GM12875 (cell line): ENCODE results near the gene ZNF337.
"Not testable (repeated sequence)": the region's sequence is repeated elsewhere in the genome, so short reads cannot be mapped to it uniquely, and the experiment has no call there.

Experiments used
- H3K4me3 ChIP-seq: one replicate; pipeline ENCODE4 v1.5.1; 2011; ENCODE audit warnings: low read depth, low read length, control low read depth
- TF ChIP-seq, protein P1 (sequence below): IDR thresholded peaks from 2 replicates; pipeline ENCODE4 v1.5.1; 2011; ENCODE audit warnings: low read depth, mild to moderate bottlenecking, control low read depth, inconsistent platforms, low read length, moderate library complexity, borderline replicate concordance; ENCODE audit not compliant: insufficient read depth

ZNF337 gene

DNA sequence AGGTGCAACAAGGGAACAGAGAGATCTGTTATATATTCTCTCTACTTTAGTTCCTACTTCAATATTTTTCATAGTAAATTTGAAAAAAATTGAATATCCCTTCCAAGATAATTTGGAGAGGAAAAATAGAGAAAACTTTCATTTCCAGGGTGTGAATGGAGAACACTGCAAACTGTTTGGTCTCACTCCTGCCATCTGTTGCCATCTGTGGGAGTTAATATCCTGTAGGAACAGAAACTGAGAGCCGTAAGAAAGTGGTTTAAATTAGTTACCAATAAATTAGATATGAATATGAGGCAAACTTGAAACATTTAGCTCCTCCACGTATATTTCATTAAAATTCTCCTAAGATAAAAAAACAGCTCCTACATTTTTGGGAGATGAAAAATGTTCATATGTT, 4.2 kb downstream of the ZNF337 start:
- TF ChIP-seq, protein P1, sequence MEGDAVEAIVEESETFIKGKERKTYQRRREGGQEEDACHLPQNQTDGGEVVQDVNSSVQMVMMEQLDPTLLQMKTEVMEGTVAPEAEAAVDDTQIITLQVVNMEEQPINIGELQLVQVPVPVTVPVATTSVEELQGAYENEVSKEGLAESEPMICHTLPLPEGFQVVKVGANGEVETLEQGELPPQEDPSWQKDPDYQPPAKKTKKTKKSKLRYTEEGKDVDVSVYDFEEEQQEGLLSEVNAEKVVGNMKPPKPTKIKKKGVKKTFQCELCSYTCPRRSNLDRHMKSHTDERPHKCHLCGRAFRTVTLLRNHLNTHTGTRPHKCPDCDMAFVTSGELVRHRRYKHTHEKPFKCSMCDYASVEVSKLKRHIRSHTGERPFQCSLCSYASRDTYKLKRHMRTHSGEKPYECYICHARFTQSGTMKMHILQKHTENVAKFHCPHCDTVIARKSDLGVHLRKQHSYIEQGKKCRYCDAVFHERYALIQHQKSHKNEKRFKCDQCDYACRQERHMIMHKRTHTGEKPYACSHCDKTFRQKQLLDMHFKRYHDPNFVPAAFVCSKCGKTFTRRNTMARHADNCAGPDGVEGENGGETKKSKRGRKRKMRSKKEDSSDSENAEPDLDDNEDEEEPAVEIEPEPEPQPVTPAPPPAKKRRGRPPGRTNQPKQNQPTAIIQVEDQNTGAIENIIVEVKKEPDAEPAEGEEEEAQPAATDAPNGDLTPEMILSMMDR, result no peak
- H3K4me3 ChIP-seq, result no peak overlapping the region

DNA sequence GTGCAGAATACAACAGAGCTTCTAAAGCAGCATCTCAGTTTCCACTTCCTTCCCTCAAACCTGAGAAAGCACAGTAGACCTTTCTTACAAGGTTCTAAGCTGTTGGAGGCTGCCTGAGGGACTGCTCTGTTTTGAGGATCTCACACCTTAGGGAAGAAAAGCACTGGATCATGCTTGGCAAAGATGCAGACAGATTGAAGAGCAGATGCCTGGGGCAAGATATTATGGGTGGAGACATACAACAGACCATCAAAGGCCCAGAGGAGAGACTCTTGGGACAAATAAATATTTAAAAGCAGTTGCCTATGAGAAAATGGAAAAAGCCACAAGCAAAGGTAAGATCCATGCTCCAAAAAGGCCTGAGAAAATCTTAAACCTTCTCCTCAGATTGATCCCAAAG, 6.2 kb downstream of the ZNF337 start:
- H3K4me3 ChIP-seq, result no peak overlapping the region
- TF ChIP-seq, protein P1, result no peak

DNA sequence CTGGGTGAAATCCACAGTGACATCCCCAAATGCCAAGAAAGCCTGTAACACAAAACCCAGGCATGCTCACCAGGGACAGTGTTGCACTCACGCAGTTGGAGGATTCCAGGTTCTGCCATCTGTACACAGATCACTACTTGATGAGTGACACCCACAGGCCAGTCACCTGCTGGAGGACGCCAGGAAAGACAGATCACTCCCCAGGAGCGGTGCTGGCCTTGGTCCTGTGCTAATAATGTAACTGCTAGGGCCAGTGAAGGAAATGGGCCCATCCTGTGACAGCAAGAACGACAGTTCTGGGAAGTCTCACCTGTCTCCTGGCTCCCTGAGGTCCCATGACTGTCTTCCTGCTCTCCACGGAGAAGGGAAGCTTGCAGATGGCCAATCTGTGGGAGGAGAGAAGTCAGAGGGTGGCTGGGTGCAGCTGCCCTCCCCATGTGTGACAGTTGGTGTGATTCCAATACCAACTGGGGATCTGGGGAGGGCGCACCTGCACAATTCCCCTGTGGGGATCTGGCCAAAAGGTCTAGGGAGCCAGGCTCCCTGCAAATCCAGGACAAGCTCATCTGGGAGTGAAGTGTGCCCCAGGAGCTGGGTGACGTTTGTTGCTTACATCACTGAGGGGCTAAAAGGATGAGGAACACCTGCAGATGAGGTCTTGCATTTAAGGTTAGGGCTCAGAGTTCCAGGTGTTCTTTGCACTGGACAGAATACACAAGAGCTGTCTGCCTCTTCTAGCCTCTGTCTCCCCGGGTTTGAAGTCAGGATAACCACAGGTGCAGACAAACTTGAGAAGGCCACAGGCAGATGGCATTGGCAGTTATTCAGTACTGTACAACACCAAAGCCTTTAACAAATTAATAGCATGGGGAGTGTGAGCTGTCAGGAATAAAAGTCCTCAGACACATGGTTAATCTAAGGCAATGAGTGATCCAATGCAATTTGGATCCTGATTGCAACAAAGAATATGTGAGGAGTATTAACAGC, 10.3 kb downstream of the ZNF337 start:
- H3K4me3 ChIP-seq, result no peak overlapping the region
- TF ChIP-seq, protein P1, result no peak

DNA sequence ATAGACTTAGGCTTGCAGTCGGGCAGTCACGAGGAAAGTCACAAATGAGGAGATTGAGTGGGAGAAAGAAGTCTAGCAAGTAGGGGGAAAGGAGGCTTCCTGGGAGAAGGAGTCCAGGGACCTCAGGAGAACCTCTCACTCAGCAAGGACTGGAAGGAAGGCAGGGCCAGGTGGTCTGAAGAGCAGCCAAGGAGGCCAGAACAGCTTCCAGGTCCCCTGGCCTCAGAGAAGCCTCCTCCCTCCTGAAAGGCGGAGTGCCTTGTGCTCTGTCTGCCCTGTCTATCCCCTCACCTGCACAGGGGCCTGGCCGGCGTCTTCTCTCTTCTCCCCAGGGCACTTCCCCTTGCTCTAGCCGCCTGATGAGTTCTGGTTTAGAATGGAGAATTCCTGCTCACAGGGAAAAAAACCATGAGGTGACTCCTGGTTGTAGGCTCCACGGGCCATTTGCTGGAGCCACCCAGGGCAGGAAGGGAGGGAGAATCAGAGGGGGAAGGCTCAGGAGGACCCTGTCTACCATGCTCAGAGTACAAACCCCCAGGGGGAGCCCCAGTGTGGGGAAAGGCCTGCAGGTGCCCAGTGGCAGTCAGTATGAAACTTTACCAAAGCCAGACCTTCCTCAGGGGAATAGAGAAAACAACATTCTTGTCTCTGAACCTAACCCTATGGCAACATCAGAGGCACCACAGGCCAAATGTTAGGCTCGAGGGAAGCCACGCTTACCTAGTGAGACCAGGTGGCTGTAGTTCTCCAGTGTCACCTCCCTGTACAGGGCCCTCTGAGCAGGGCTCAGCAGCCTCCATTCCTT, 11.2 kb downstream of the ZNF337 start:
- TF ChIP-seq, protein P1, result 0 out of 2 replicates have a peak, but pooled peaks have one; percentile 15
- H3K4me3 ChIP-seq, result no peak overlapping the region

DNA sequence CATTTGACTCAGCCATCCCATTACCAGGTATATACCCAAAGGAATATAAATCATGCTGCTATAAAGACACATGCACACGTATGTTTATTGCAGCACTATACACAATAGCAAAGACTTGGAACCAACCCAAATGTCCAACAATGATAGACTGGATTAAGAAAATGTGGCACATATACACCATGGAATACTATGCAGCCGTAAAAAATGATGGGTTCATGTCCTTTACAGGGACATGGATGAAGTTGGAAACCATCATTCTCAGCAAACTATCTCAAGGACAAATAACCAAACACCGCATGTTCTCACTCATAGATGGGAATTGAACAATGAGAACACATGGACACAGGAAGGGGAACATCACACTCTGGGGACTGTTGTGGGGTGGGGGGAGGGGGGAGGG, 12.8 kb downstream of the ZNF337 start:
- H3K4me3 ChIP-seq, result not testable (repeated sequence)

DNA sequence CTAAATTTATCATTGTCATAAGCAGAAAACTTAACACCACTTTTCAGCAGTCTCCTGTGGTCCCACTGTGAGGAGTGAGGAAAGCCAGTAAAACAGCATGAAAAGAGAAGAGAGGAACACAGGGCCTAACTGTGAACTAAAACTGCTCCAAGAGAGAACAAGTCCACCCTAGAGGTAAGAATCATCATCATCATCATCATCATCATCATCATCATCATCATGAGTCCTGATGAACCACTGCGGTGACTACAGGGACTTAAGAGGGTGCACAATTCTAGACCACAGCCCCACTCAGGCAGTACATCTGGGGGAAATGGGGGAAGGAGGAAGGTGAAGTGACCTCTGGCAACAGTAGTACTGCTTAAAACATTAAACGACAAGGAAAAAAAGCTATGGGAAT, 13.6 kb downstream of the ZNF337 start:
- TF ChIP-seq, protein P1, result no peak
- no peak overlapping the region for H3K4me3 ChIP-seq

DNA sequence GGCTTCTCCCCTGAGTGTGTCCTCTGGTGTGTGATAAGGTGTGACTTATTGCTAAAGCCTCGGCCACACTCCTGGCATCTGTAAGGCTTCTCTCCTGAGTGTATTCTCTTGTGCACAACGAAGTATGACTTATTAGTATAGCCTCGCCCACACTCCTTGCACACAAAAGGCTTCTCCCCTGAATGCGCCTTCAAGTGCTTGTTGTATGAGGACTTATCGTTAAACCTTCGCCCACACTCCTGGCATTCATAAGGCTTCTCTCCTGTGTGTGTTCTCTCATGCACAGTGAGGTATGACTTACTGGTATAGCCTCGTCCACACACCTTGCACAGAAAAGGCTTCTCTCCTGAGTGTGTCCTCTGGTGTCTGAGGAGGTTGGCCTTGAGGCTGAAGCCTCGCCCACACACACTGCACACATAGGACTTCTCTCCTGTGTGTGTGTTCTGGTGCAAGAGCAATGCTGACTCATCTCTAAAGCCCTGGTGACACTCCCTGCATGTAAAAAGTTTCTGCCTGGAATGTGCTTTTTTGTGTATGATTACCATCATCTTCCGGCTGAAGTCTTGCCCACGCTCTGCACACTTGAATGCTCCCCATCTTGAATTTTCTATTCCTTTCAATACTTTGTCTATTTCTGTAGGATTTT, 20.4 kb downstream of the ZNF337 start:
- H3K4me3 ChIP-seq, result no peak overlapping the region
- TF ChIP-seq, protein P1, result no peak
